Thyroid gland (tissue), 4 donors: ENCODE results near the gene CTBP1.

Experiments used
- CTCF ChIP-seq, 6 experiments: fragments of 200-600 bp in 3 of 6; fragments of 450-650 bp in 3 of 6; sonication (generic) in 3 of 6; IDR thresholded peaks; one replicate each; pipeline ENCODE4 v1.5.1; 2016 to 2019; ENCODE audit warnings: antibody characterized with exemption in 6 of 6, mild to moderate bottlenecking in 2 of 6, inconsistent platforms in 1 of 6, moderate library complexity in 1 of 6
- POLR2A ChIP-seq, 2 donors: fragments of 450-650 bp; IDR thresholded peaks; one replicate each; pipeline ENCODE4 v1.6.1; 2017; ENCODE audit warnings: antibody characterized with exemption in 2 of 2, mild to moderate bottlenecking in 2 of 2, moderate library complexity in 1 of 2

GRCh38 chr4:1212546-1213335, 36.2 kb downstream of the CTBP1 start:
- TF ChIP-seq POLR2A (IDR thresholded peaks at IDR 0.05): no peak
- TF ChIP-seq CTCF (IDR thresholded peaks at IDR 0.05): no peak
